Chondrocyte (in vitro differentiated cells): ENCODE results near the gene KRTAP10-12. TPM values are rescaled to one million over a fixed set of nuclear protein-coding genes. Genes with fewer than 3 reads are reported as not detected.

ENCODE experiments used
- DNase-seq: peaks from one replicate; pipeline ENCODE4 v3.0.0; 2021; ENCODE audit warnings: mixed read lengths, low spot score
- H3K27ac Mint-ChIP-seq: one replicate; pipeline ENCODE4 v1.8.0; 2021; ENCODE audit warnings: mild to moderate bottlenecking, moderate library complexity, mixed read lengths; ENCODE audit not compliant: unreplicated experiment
- H3K27me3 Mint-ChIP-seq: 2 replicates; pipeline ENCODE4 v1.8.0; 2021; ENCODE audit warnings: low read depth, mixed read lengths
- H3K36me3 Mint-ChIP-seq: 2 replicates; pipeline ENCODE4 v1.8.0; 2021; ENCODE audit warnings: low read depth, mixed read lengths
- H3K4me1 Mint-ChIP-seq: 2 replicates; pipeline ENCODE4 v1.8.0; 2021; ENCODE audit warnings: low read depth, mild to moderate bottlenecking, mixed read lengths
- H3K4me3 Mint-ChIP-seq: one replicate; pipeline ENCODE4 v1.8.0; 2021; ENCODE audit warnings: mild to moderate bottlenecking, moderate library complexity, mixed read lengths; ENCODE audit not compliant: unreplicated experiment
- H3K9me3 Mint-ChIP-seq: 2 replicates; pipeline ENCODE4 v1.8.0; 2021; ENCODE audit warnings: low read depth, mixed read lengths
- total RNA-seq: library from RNA; stranded (reverse); gene quantifications from 3 replicates; pipeline ENCODE4 v1.2.1, GENCODE V29; 2021
- TF ChIP-seq, protein P1 (sequence below): fragments of 200-600 bp; sonication (generic); IDR thresholded peaks from 2 replicates; pipeline ENCODE4 v1.5.0; 2021; ENCODE audit warnings: antibody characterized with exemption, mild to moderate bottlenecking, moderate library complexity

The KRTAP10-12 gene
- total RNA-seq, 1 donor from 2014 or later: not detected

GRCh38 chr21:44728716-44729115 lies 31.7 kb downstream of the KRTAP10-12 start:
- no peak for DNase-seq
- Mint-ChIP-seq H3K36me3 (peaks cover 3% of the 10 kb centered on the region), H3K9me3 (no peaks in the 10 kb centered on the region), H3K27me3 (peaks cover 60% of the 10 kb centered on the region), H3K4me1 (no peaks in the 10 kb centered on the region), H3K27ac (no peak overlapping the region), H3K4me3 (no peak overlapping the region)
- TF ChIP-seq, protein P1, sequence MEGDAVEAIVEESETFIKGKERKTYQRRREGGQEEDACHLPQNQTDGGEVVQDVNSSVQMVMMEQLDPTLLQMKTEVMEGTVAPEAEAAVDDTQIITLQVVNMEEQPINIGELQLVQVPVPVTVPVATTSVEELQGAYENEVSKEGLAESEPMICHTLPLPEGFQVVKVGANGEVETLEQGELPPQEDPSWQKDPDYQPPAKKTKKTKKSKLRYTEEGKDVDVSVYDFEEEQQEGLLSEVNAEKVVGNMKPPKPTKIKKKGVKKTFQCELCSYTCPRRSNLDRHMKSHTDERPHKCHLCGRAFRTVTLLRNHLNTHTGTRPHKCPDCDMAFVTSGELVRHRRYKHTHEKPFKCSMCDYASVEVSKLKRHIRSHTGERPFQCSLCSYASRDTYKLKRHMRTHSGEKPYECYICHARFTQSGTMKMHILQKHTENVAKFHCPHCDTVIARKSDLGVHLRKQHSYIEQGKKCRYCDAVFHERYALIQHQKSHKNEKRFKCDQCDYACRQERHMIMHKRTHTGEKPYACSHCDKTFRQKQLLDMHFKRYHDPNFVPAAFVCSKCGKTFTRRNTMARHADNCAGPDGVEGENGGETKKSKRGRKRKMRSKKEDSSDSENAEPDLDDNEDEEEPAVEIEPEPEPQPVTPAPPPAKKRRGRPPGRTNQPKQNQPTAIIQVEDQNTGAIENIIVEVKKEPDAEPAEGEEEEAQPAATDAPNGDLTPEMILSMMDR: no peak

- Mint-ChIP-seq H3K27ac (no peak overlapping the region), H3K4me1 (no peaks in the 10 kb centered on the region), H3K27me3 (peaks cover 56% of the 10 kb centered on the region), H3K9me3 (no peaks in the 10 kb centered on the region), H3K36me3 (peaks cover 3% of the 10 kb centered on the region), H3K4me3 (no peak overlapping the region)
- TF ChIP-seq, protein P1: no peak
- DNase-seq: no peak
Observed at GRCh38 chr21:44729336-44730027, 32.5 kb downstream of the KRTAP10-12 start.

DNA sequence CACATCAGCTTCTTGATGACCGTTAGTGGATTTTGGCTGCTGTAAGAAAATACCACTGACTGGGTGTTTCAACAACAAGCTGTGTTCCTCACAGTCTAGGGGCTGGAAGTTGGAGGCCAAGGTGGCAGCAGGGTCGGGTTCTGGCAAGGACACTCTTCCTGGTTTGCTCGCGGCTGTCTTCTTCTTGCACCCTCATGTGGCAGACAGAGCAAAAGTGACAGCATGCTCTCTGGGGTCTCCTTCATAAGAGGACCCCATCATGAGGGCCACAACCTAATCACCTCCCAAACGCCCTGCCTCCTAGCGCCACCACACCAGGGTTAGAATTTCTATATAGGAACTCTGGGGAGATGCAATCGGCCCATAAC lies 33.0 kb downstream of the KRTAP10-12 start:
- Mint-ChIP-seq H3K4me3 (no peak overlapping the region), H3K27ac (no peak overlapping the region), H3K36me3 (peaks cover 3% of the 10 kb centered on the region), H3K4me1 (no peaks in the 10 kb centered on the region), H3K9me3 (no peaks in the 10 kb centered on the region), H3K27me3 (peaks cover 52% of the 10 kb centered on the region)
- TF ChIP-seq, protein P1: no peak
- DNase-seq: no peak

DNA sequence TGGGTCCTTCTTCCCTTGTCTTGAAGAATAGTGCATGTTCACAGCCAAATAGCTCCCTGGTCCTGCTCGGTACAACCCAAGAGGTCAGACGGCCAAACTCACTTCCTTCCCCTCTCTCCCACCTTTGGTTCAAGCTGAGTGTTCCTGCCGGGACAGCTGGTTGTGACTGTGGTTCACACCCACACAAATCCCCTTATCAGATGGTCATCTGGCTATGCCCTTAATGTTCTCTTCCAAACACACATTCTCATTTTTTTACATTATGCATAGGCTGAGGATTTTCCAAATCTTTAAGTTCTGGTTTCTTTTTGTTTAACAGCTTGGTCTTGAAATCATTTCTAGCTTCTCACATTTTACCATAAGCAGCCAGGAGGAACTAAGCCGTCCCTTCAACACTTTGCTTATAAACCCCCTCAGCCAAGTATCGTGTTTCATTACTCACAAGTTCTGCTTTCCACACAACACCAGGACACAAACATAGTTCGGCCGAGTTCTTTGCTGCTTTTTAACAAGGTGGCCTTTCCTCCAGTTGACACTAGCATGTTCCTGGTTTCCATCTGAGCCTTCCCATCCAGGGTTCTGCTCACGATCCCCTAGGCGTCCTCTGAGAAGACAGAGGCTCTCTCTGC lies 34.1 kb downstream of the KRTAP10-12 start:
- H3K27me3 Mint-ChIP-seq: peaks cover 41% of the 10 kb centered on the region
- H3K4me3 Mint-ChIP-seq: no peak overlapping the region
- DNase-seq: no peak
- no peaks in the 10 kb centered on the region for H3K9me3 Mint-ChIP-seq
- TF ChIP-seq, protein P1: no peak
- H3K4me1 Mint-ChIP-seq: peaks cover under 1% of the 10 kb centered on the region
- peaks cover 3% of the 10 kb centered on the region for H3K36me3 Mint-ChIP-seq
- H3K27ac Mint-ChIP-seq: no peak overlapping the region

- H3K36me3 Mint-ChIP-seq: peaks cover 3% of the 10 kb centered on the region
- no peak overlapping the region for H3K27ac Mint-ChIP-seq
- TF ChIP-seq, protein P1: no peak
- H3K9me3 Mint-ChIP-seq: no peaks in the 10 kb centered on the region
- peaks cover 9% of the 10 kb centered on the region for H3K4me1 Mint-ChIP-seq
- no peak for DNase-seq
- H3K27me3 Mint-ChIP-seq: peaks cover 32% of the 10 kb centered on the region
- H3K4me3 Mint-ChIP-seq: no peak overlapping the region
Observed at GRCh38 chr21:44732263-44732662, 35.3 kb downstream of the KRTAP10-12 start.
